CD14-positive monocyte (primary cell): ENCODE data around the gene CDK6. TPM values are rescaled to one million over a fixed set of nuclear protein-coding genes. Genes with fewer than 3 reads are reported as not detected.

Experiments used
- DNase-seq, 3 donors: peaks; one replicate each; pipeline ENCODE4 v3.0.0-alpha.2; 2011 to 2022
- H2AFZ ChIP-seq: 2 replicates; pipeline ENCODE4 v1.6.0; 2012; ENCODE audit warnings: mild to moderate bottlenecking, low read depth, low read length, inconsistent platforms; ENCODE audit not compliant: insufficient read depth, poor library complexity, severe bottlenecking
- H3K27ac ChIP-seq, 2 donors: 1 replicate in 1 of 2; 2 replicates in 1 of 2; pipeline ENCODE4 v1.5.1; 2012 to 2013; ENCODE audit warnings: low read length in 2 of 2, control low read depth in 1 of 2, inconsistent platforms in 1 of 2, low read depth in 1 of 2, mild to moderate bottlenecking in 1 of 2
- H3K27me3 ChIP-seq, 2 donors: one replicate each; pipeline versions ENCODE4 v1.6.0 to v1.6.1; 2011 to 2013; ENCODE audit warnings: low read length in 2 of 2; ENCODE audit not compliant: control insufficient read depth in 2 of 2, insufficient read depth in 2 of 2
- H3K36me3 ChIP-seq, 2 donors: replicated peaks in 1 of 2; 1 replicate in 1 of 2; 2 replicates in 1 of 2; pipeline versions ENCODE4 v1.5.1 to v1.6.1; 2012 to 2013; ENCODE audit warnings: low read length in 2 of 2, control low read depth in 1 of 2, inconsistent platforms in 1 of 2, mild to moderate bottlenecking in 1 of 2; ENCODE audit not compliant: insufficient read depth in 2 of 2, control insufficient read depth in 1 of 2
- H3K4me1 ChIP-seq, 2 donors: 1 replicate in 1 of 2; 2 replicates in 1 of 2; pipeline versions ENCODE4 v1.5.1 to v1.6.1; 2012 to 2013; ENCODE audit warnings: low read length in 2 of 2, control low read depth in 1 of 2, inconsistent platforms in 1 of 2, mild to moderate bottlenecking in 1 of 2, moderate library complexity in 1 of 2; ENCODE audit not compliant: insufficient read depth in 2 of 2, control insufficient read depth in 1 of 2
- H3K4me2 ChIP-seq: replicated peaks from 2 replicates; pipeline ENCODE3; 2012; ENCODE audit warnings: low read length, moderate library complexity, mild to moderate bottlenecking; ENCODE audit not compliant: poor library complexity, severe bottlenecking; ENCODE audit errors: extremely low read depth
- H3K4me3 ChIP-seq, 3 experiments: fragments of 200-600 bp in 1 of 3; sonication (generic) in 1 of 3; replicated peaks in 1 of 3; 1 replicate in 2 of 3; 2 replicates in 1 of 3; pipeline ENCODE4 v1.5.1; 2011 to 2013; ENCODE audit warnings: low read length in 3 of 3, mild to moderate bottlenecking in 3 of 3, control low read depth in 2 of 3, low read depth in 2 of 3, inconsistent platforms in 1 of 3, moderate library complexity in 1 of 3
- H3K79me2 ChIP-seq: 2 replicates; pipeline ENCODE4 v1.6.0; 2012; ENCODE audit warnings: mild to moderate bottlenecking, control low read depth, inconsistent platforms, low read length, moderate library complexity; ENCODE audit not compliant: insufficient read depth
- H3K9ac ChIP-seq: 2 replicates; pipeline ENCODE4 v1.6.0; 2017; ENCODE audit warnings: low read length, mild to moderate bottlenecking; ENCODE audit not compliant: insufficient read depth, poor library complexity, severe bottlenecking
- H3K9me3 ChIP-seq, 2 donors: replicated peaks in 1 of 2; 1 replicate in 1 of 2; 2 replicates in 1 of 2; pipeline versions ENCODE4 v1.5.1 to v1.6.1; 2012 to 2013; ENCODE audit warnings: low read length in 2 of 2, control low read depth in 1 of 2; ENCODE audit not compliant: control insufficient read depth in 1 of 2, insufficient read depth in 1 of 2
- H4K20me1 ChIP-seq: 2 replicates; pipeline ENCODE4 v1.6.0; 2012; ENCODE audit warnings: mild to moderate bottlenecking, low read length, control low read depth, moderate library complexity; ENCODE audit not compliant: insufficient read depth
- H3K27ac Mint-ChIP-seq, 7 donors: one replicate each; pipeline ENCODE4 v1.8.0; 2020; ENCODE audit warnings: mild to moderate bottlenecking in 7 of 7, mixed read lengths in 7 of 7, moderate library complexity in 6 of 7, inconsistent platforms in 2 of 7
- H3K27me3 Mint-ChIP-seq, 3 donors: one replicate each; pipeline ENCODE4 v1.8.0; 2021 to 2022; ENCODE audit warnings: low read depth in 3 of 3, mild to moderate bottlenecking in 3 of 3, mixed read lengths in 3 of 3, moderate library complexity in 3 of 3, inconsistent platforms in 1 of 3
- H3K36me3 Mint-ChIP-seq, 2 donors: one replicate each; pipeline ENCODE4 v1.8.0; 2020; ENCODE audit warnings: mixed read lengths in 2 of 2, inconsistent platforms in 1 of 2, mild to moderate bottlenecking in 1 of 2
- H3K4me1 Mint-ChIP-seq: one replicate; pipeline ENCODE4 v1.8.0; 2020; ENCODE audit warnings: mild to moderate bottlenecking, mixed read lengths
- H3K4me3 Mint-ChIP-seq, 2 donors: one replicate each; pipeline ENCODE4 v1.8.0; 2020; ENCODE audit warnings: mild to moderate bottlenecking in 2 of 2, mixed read lengths in 2 of 2, moderate library complexity in 1 of 2
- H3K9me3 Mint-ChIP-seq, 7 donors: one replicate each; pipeline ENCODE4 v1.8.0; 2020 to 2022; ENCODE audit warnings: mixed read lengths in 7 of 7, mild to moderate bottlenecking in 6 of 7, moderate library complexity in 6 of 7, inconsistent platforms in 2 of 7
- CTCF ChIP-seq: fragments of 200-600 bp; IDR thresholded peaks from one replicate; pipeline ENCODE4 v1.8.0; 2022; ENCODE audit warnings: antibody characterized with exemption, mild to moderate bottlenecking
- WGBS: methylation state at CpG from one replicate; pipeline ENCODE4 v1.1.5; 2013; ENCODE audit warnings: missing lambda C conversion rate; ENCODE audit not compliant: insufficient coverage; 5-methylcytosine and 5-hydroxymethylcytosine counted together
- intact Hi-C, 2 donors: fragments of 100-400 bp; cut with micrococcal nuclease; formaldehyde crosslinking; loops; one replicate each; pipeline versions ENCODE4 v1.15.0 to v1.15.1; 2023
- polyA plus RNA-seq, 3 donors: library from polyadenylated mRNA; depleted of rRNA in 1 of 3; unstranded in 2 of 3; stranded (reverse) in 1 of 3; fragments of 300-500 nt in 2 of 3; fragments of >200 nt in 1 of 3; fragmentation: Illumina TruSeq in 2 of 3; gene quantifications; 1 replicate in 2 of 3; 2 replicates in 1 of 3; pipeline ENCODE4 v1.2.3, GENCODE V29; 2012 to 2021

CDK6 gene
- polyA plus RNA-seq, 3 donors, result 3.4 to 4.3 (median 3.8) TPM

GRCh38 chr7:92697012-92697411 lies 139.4 kb downstream of the CDK6 start:
- no peak for TF ChIP-seq CTCF
- DNase-seq, result no peak
- no peak overlapping the region for H3K27ac ChIP-seq
- Mint-ChIP-seq H3K9me3 (no peaks in the 10 kb centered on the region), H3K4me3 (no peak overlapping the region), H3K27ac (no peak overlapping the region), H3K4me1 (peaks cover 13% of the 10 kb centered on the region), H3K27me3 (no peaks in the 10 kb centered on the region), H3K36me3 (no peaks in the 10 kb centered on the region)
- no CpG with 5 or more reads among the region's 6 CpGs for WGBS
- intact Hi-C loops, result loop anchor here (10.0 kb wide), 1 partner anchor 358 kb away; no protein-coding TSS in a partner anchor
- H3K9me3 ChIP-seq, result no peaks in the 10 kb centered on the region
- H3K36me3 ChIP-seq, result no peaks in the 10 kb centered on the region
- no peak overlapping the region for H3K4me3 ChIP-seq
- no peak overlapping the region for H3K4me2 ChIP-seq
- H3K79me2 ChIP-seq, result peaks cover 4% of the 10 kb centered on the region
- peaks cover 0 to 6% of the 10 kb centered on the region in 2 donors for H3K4me1 ChIP-seq
- H3K9ac ChIP-seq, result no peak overlapping the region
- H3K27me3 ChIP-seq, result no peaks in the 10 kb centered on the region
- no peaks in the 10 kb centered on the region for H4K20me1 ChIP-seq
- H2AFZ ChIP-seq, result no peak overlapping the region

- Mint-ChIP-seq H3K36me3 (no peaks in the 10 kb centered on the region), H3K27ac (no peak overlapping the region), H3K4me3 (no peak overlapping the region), H3K27me3 (no peaks in the 10 kb centered on the region), H3K4me1 (peaks cover 14% of the 10 kb centered on the region), H3K9me3 (no peaks in the 10 kb centered on the region)
- Histone ChIP-seq H3K27me3 (no peaks in the 10 kb centered on the region), H3K27ac (no peak overlapping the region), H3K79me2 (peaks cover 4% of the 10 kb centered on the region), H3K9me3 (no peaks in the 10 kb centered on the region), H2AFZ (no peak overlapping the region), H3K36me3 (no peaks in the 10 kb centered on the region), H3K4me1 (peaks cover 0 to 6% of the 10 kb centered on the region in 2 donors), H3K4me2 (no peak overlapping the region), H3K9ac (no peak overlapping the region), H3K4me3 (no peak overlapping the region), H4K20me1 (no peaks in the 10 kb centered on the region)
- DNase-seq, result no peak
- intact Hi-C loops, result loop anchor here (10.0 kb wide), 1 partner anchor 358 kb away; no protein-coding TSS in a partner anchor
- no CpG with 5 or more reads among the region's 4 CpGs for WGBS
- TF ChIP-seq CTCF, result no peak
These were observed 139.8 kb downstream of the CDK6 start for GRCh38 chr7:92696584-92696983.
